HG03159 (cell line): ENCODE data around the gene MXD1.
"Not testable (repeated sequence)": the region's sequence is repeated elsewhere in the genome, so short reads cannot be mapped to it uniquely, and the experiment has no call there.

Experiments used
- ATAC-seq: cut with Tn5 transposase; IDR thresholded peaks from one replicate; pipeline ENCODE4 v1.9.1; 2021; ENCODE audit warnings: mild to moderate bottlenecking, moderate library complexity; ENCODE audit not compliant: unreplicated experiment

Gene MXD1

GRCh38 chr2:69914950-69915945 lies at the start of gene MXD1:
MXD1 (plus strand) TSS chr2:69915109; CDS start chr2:69915331, 222 bp downstream.
- no peak for ATAC-seq

GRCh38 chr2:69888451-69888850 lies 26.5 kb upstream of the MXD1 start:
- ATAC-seq, result no peak

- no peak for ATAC-seq
These were observed 25.6 kb upstream of the MXD1 start for GRCh38 chr2:69889302-69889701.

- ATAC-seq, result no peak
These were observed 24.0 kb upstream of the MXD1 start for GRCh38 chr2:69890881-69891280.

- not testable (repeated sequence) for ATAC-seq
These were observed 22.0 kb upstream of the MXD1 start for GRCh38 chr2:69892838-69893424.

- peak; percentile 66 for ATAC-seq
These were observed 21.0 kb upstream of the MXD1 start, which contains the start of gene SNRNP27 for GRCh38 chr2:69893684-69894551. SNRNP27 (plus strand) TSS chr2:69893956; CDS start chr2:69893985, 29 bp downstream.

GRCh38 chr2:69894737-69895136 lies 20.2 kb upstream of the MXD1 start:
- not testable (repeated sequence) for ATAC-seq

- no peak for ATAC-seq
These were observed 12.5 kb upstream of the MXD1 start for GRCh38 chr2:69902213-69902922.

GRCh38 chr2:69907216-69907615 lies 7.7 kb upstream of the MXD1 start:
- ATAC-seq, result no peak

GRCh38 chr2:69911985-69912563 lies 2.8 kb upstream of the MXD1 start:
- no peak for ATAC-seq

GRCh38 chr2:69914164-69914949 lies 552 bp upstream of the MXD1 start:
- peak; percentile 84 for ATAC-seq

GRCh38 chr2:69916106-69916505 lies 1.2 kb downstream of the MXD1 start:
- no peak for ATAC-seq

- ATAC-seq, result no peak
These were observed 2.9 kb downstream of the MXD1 start for GRCh38 chr2:69917852-69918251.

- ATAC-seq, result no peak
These were observed 3.5 kb downstream of the MXD1 start for GRCh38 chr2:69918401-69918800.

- ATAC-seq, result no peak
These were observed 8.2 kb downstream of the MXD1 start for GRCh38 chr2:69923116-69923515.

GRCh38 chr2:69926849-69927515 lies 12.1 kb downstream of the MXD1 start:
- ATAC-seq, result no peak

GRCh38 chr2:69931832-69932595 lies 17.1 kb downstream of the MXD1 start:
- no peak for ATAC-seq

GRCh38 chr2:69932596-69932922 lies 17.6 kb downstream of the MXD1 start:
- no peak for ATAC-seq
